ENCODE results near the gene PTPN22. TPM values are rescaled to one million over a fixed set of nuclear protein-coding genes. Genes with fewer than 3 reads are reported as not detected.
A peak's percentile ranks its signal among the peaks of the same experiment; 100 is the strongest.

PTPN22 gene
- total and polyA plus RNA-seq, 7 donors, result 0.71 to 4.4 (median 1.8) TPM

DNA sequence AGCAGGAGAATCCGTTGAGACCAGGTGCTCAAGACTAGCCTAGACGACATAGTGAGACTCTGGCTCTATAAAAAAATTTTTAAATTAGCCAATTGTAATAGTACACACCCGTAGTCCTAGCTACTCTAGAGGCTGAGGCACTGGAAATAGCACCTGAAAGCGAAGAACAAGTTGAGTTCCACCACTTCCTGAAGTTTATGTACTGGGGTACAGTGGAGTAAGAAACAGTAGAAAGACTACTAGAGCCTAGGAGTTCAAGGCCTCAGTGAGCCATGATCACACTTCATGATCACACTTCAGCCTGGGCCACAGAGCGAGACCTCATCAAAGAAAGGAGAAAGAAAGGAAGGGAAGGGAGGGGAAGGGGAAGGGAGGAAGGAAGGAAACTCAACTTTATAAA is 79.0 kb downstream of the PTPN22 start:
- intact Hi-C loops (cut with DNase I), result no loop called here
- no peak overlapping the region for H3K4me3 ChIP-seq
- H3K27me3 ChIP-seq, result no peaks in the 10 kb centered on the region
- peaks cover 0 to 35% (median 18%) of the 10 kb centered on the region in 4 donors for H3K4me1 ChIP-seq
- 65 to 70% methylated on average over 5 of the region's 5 CpGs for WGBS, 2 donors
- TF ChIP-seq EP300 (IDR thresholded peaks at IDR 0.05) (no peak), POLR2AphosphoS5 (IDR thresholded peaks at IDR 0.05) (no peak)
- TF ChIP-seq, protein P1, sequence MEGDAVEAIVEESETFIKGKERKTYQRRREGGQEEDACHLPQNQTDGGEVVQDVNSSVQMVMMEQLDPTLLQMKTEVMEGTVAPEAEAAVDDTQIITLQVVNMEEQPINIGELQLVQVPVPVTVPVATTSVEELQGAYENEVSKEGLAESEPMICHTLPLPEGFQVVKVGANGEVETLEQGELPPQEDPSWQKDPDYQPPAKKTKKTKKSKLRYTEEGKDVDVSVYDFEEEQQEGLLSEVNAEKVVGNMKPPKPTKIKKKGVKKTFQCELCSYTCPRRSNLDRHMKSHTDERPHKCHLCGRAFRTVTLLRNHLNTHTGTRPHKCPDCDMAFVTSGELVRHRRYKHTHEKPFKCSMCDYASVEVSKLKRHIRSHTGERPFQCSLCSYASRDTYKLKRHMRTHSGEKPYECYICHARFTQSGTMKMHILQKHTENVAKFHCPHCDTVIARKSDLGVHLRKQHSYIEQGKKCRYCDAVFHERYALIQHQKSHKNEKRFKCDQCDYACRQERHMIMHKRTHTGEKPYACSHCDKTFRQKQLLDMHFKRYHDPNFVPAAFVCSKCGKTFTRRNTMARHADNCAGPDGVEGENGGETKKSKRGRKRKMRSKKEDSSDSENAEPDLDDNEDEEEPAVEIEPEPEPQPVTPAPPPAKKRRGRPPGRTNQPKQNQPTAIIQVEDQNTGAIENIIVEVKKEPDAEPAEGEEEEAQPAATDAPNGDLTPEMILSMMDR (IDR thresholded peaks at IDR 0.05), result no peak
- H3K27ac ChIP-seq, result no peak overlapping the region
- H3K9me3 ChIP-seq, result no peaks in the 10 kb centered on the region
- peaks cover 0 to 31% (median 4%) of the 10 kb centered on the region in 4 donors for H3K36me3 ChIP-seq
- DNase-seq, result no peak

DNA sequence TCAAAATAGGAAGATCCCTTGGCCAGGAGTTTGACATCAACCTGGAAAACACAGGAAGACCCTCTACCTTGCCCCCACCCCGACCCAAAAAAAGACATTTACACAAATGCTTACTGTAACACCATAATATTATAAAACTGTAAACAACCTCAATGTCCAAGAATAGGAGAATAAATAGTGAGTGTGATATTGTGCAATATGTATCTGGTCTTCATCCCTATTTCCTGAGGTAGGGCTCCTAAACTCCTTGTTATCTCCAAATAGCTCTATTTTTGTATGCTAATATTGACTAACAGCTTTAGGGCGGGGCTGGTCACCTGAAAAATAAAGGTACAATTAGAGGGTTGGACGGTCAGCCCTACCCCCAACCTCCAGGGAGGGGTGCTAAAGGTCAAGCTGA is 82.7 kb downstream of the PTPN22 start:
- Histone ChIP-seq H3K4me1 (peaks cover 0 to 48% (median 30%) of the 10 kb centered on the region in 4 donors), H3K27ac (no peak overlapping the region), H3K4me3 (no peak overlapping the region), H3K36me3 (no peaks in the 10 kb centered on the region), H3K27me3 (no peaks in the 10 kb centered on the region), H3K9me3 (no peaks in the 10 kb centered on the region)
- WGBS, 2 donors, result 69 to 89% methylated on average over 3 of the region's 3 CpGs
- DNase-seq, result no peak
- TF ChIP-seq, protein P1 (IDR thresholded peaks at IDR 0.05), result no peak
- TF ChIP-seq POLR2A (IDR thresholded peaks at IDR 0.05) (no peak), EP300 (IDR thresholded peaks at IDR 0.05) (no peak), POLR2AphosphoS5 (IDR thresholded peaks at IDR 0.05) (no peak)
- intact Hi-C loops (cut with DNase I), result no loop called here

DNA sequence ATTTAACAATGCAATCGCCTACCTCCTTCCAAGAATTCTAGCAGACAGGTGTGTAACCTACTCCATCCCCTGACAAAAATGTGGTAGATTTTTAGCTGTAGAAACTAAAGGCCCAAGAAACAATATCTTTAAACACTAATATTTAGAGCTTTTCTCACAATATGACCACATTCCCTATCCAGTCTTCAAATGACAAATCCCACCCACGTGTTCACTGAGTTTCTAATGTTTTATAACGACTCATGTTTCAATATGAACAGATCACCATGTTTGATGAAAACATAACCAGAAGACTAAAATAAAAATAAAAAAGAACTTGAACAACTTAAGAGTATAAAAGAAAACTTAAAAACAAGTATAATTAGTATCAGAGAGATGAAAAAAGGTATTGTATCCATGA is 83.8 kb downstream of the PTPN22 start:
- H3K4me1 ChIP-seq, result peaks cover 0 to 51% (median 32%) of the 10 kb centered on the region in 4 donors
- no peaks in the 10 kb centered on the region for H3K9me3 ChIP-seq
- intact Hi-C loops (cut with DNase I), result no loop called here
- no peak overlapping the region for H3K4me3 ChIP-seq
- no peaks in the 10 kb centered on the region for H3K36me3 ChIP-seq
- TF ChIP-seq, protein P1 (IDR thresholded peaks at IDR 0.05), result no peak
- TF ChIP-seq POLR2AphosphoS5 (IDR thresholded peaks at IDR 0.05) (no peak), POLR2A (IDR thresholded peaks at IDR 0.05) (no peak), EP300 (IDR thresholded peaks at IDR 0.05) (no peak)
- no peak for DNase-seq
- no peaks in the 10 kb centered on the region for H3K27me3 ChIP-seq
- no peak overlapping the region for H3K27ac ChIP-seq
- WGBS, 2 donors, result 86 to 89% methylated on average over 3 of the region's 3 CpGs

DNA sequence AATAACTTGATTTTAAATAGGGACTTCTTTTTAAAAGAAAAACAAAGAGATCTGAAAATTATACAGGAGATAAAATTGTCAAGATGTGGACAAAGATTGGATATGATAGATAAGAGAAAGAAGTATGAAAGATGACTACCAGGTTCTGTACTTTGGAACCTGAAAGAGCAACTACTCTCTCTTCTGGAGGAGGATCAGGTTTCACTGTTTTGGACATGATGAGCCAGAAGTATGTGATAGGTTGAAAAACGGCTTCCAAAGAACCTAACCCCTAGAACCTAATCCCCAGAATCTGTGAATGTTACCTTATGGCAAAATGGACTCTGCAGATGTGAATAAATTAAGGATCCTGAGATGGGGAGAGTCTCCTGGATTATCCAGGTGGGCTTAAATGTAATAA is 85.4 kb downstream of the PTPN22 start:
- no peak for DNase-seq
- WGBS, 2 donors, result 36 to 73% methylated on average over 1 of the region's 1 CpG
- H3K36me3 ChIP-seq, result no peaks in the 10 kb centered on the region
- no peak overlapping the region for H3K4me3 ChIP-seq
- H3K27ac ChIP-seq, result no peak overlapping the region
- H3K9me3 ChIP-seq, result no peaks in the 10 kb centered on the region
- intact Hi-C loops (cut with DNase I), result no loop called here
- no peak for TF ChIP-seq EP300 (IDR thresholded peaks at IDR 0.05)
- TF ChIP-seq POLR2A (IDR thresholded peaks at IDR 0.05), result no peak
- TF ChIP-seq, protein P1 (IDR thresholded peaks at IDR 0.05), result no peak
- TF ChIP-seq POLR2AphosphoS5 (IDR thresholded peaks at IDR 0.05), result no peak
- no peaks in the 10 kb centered on the region for H3K27me3 ChIP-seq
- H3K4me1 ChIP-seq, result peaks cover 0 to 58% (median 43%) of the 10 kb centered on the region in 4 donors

DNA sequence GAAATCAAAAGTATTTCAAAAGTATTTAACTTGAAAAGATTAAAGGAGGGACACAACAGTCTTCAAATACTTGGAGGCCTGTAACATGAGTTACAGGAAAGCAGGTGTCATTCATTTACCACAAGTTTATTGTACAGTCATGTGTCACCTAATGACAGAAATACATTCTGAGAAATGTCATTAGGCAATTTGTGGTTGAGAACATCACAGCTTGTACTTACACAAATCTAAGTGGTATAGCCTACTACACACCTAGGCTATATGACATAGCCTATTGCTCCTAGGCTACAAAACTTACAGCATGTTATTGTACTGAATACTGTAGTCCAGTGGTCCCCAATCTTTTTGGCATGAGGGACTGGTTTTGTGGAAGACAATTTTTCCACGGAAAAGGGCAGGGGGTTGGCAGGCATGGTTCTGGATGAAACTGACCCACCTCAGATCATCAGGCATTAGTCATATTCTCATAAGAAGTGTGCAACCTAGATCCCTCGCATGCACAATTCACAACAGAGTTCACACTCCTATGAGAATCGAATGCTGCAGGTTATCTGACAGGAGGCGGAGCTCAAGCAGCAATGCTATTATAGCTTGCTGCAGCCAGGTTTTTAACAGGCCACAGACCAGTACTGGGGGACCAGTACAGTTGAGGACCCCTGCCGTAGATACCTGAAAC is 87.3 kb downstream of the PTPN22 start:
- Histone ChIP-seq H3K4me1 (peaks cover 0 to 71% (median 49%) of the 10 kb centered on the region in 4 donors), H3K9me3 (no peaks in the 10 kb centered on the region), H3K27me3 (no peaks in the 10 kb centered on the region), H3K4me3 (no peak overlapping the region), H3K36me3 (no peaks in the 10 kb centered on the region), H3K27ac (peak overlapping the region in 1 of 4 donors; percentile 15)
- DNase-seq, result no peak
- TF ChIP-seq, protein P1 (IDR thresholded peaks at IDR 0.05), result no peak
- no peak for TF ChIP-seq EP300 (IDR thresholded peaks at IDR 0.05)
- TF ChIP-seq POLR2A (IDR thresholded peaks at IDR 0.05), result no peak
- TF ChIP-seq POLR2AphosphoS5 (IDR thresholded peaks at IDR 0.05), result no peak
- WGBS, 2 donors, result 67 to 79% methylated on average over 5 of the region's 5 CpGs
- intact Hi-C loops (cut with DNase I), result no loop called here

Data from sigmoid colon (tissue), 7 donors.